ENCODE results near the gene TRERF1. TPM values are rescaled to one million over a fixed set of nuclear protein-coding genes. Genes with fewer than 3 reads are reported as not detected.

TRERF1 gene
- total and polyA plus RNA-seq, 2 of the 8 experiments (the other 6 are each of a cell fraction or from before 2014, with no cell fraction given) = 10.8 to 21.5 TPM

DNA sequence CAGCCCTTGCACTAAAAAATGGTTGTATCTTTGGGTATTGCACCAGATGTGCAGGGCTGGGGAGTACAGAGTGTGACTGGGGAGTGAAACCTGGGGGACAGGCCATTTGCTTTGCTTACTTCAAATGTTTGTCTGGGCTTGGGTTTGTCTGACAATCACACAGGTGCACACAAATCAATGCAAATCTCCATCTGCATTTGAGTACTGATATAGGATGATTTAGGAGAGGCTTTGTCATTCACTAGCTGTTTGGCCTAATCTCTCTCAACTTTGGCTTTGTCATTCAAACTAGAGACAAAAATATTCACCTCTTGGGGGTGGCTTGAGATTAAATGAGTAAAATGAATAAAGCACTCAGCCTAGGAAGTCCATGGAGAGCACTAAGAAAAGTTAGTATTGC, 274.7 kb downstream of the TRERF1 start:
- H4K91ac ChIP-seq (replicated peaks; ENCODE audit: insufficient read length, low read length) = no peak overlapping the region
- no peak overlapping the region for H2AFZ ChIP-seq (ENCODE audit: low read length)
- CTCF ChIA-PET (ENCODE audit: partially characterized antibody) = interaction anchor here (0.7 to 3.2 kb wide), 7 partner anchors 9 to 240 kb away, joined by 3 to 12 read pairs (median 3); partner anchors contain the start of gene C6orf132
- H3K36me3 ChIP-seq (ENCODE audit: control insufficient read depth in 2 of 4, insufficient read depth in 4 of 4, low read length in 3 of 4) = no peaks in the 10 kb centered on the region
- H3K56ac ChIP-seq (replicated peaks; ENCODE audit: insufficient read length, low read depth, low read length) = no peak overlapping the region
- POLR2A ChIA-PET (ENCODE audit: partially characterized antibody) = interaction anchor here (0.7 to 2.3 kb wide), 4 partner anchors 8 to 559 kb away, joined by 3 to 7 read pairs (median 3); no protein-coding TSS in a partner anchor
- TF ChIP-seq PHF8 (conservative IDR thresholded peaks at IDR 0.05; ENCODE audit: low read depth, low read length) (0 out of 2 replicates have a peak, but pooled peaks have one; percentile 6), JUND (IDR thresholded peaks at IDR 0.05; ENCODE audit: low read length) (no peak), TCF12 (IDR thresholded peaks at IDR 0.05; ENCODE audit: low read depth, low read length) (0 out of 2 replicates have a peak, but pooled peaks have one; percentile 74), SP1 (IDR thresholded peaks at IDR 0.05; ENCODE audit: low read depth, low read length) (0 out of 2 replicates have a peak, but pooled peaks have one; percentile 6), SP4 (IDR thresholded peaks at IDR 0.05; ENCODE audit: low read length) (no peak), POU5F1 (IDR thresholded peaks at IDR 0.05; ENCODE audit: low read depth, low read length) (peak; percentile 42; the same call in 1 of the 2 replicates)
- no peak overlapping the region for H2BK20ac ChIP-seq (ENCODE audit: low read length)
- no peak overlapping the region; the same call in 1 of the 2 replicates for H2BK5ac ChIP-seq (ENCODE audit: low read depth, low read length)
- H3K14ac ChIP-seq (ENCODE audit: insufficient read length) = no peak overlapping the region
- peak overlapping the region; percentile 93 to 94 for H3K4me2 ChIP-seq (ENCODE audit: insufficient read depth in 1 of 2, low read depth in 2 of 2, low read length in 2 of 2)
- H2BK15ac ChIP-seq (ENCODE audit: low read length) = no peak overlapping the region
- no peak overlapping the region for H4K5ac ChIP-seq (ENCODE audit: insufficient read length, low read depth, low read length)
- peaks cover 4% of the 10 kb centered on the region for H3K23me2 ChIP-seq (ENCODE audit: low read depth, low read length)
- H3K79me1 ChIP-seq (ENCODE audit: low read depth, low read length) = no peaks in the 10 kb centered on the region
- H2BK12ac ChIP-seq (ENCODE audit: low read depth, low read length) = no peak overlapping the region
- FAIRE-seq = no peak
- peak overlapping the region in 1 of 4 experiments; percentile 62; a peak in 4 of 8 replicates for H3K4me3 ChIP-seq (ENCODE audit: extremely low read depth in 1 of 4, insufficient read depth in 2 of 4, low read depth in 3 of 4, low read length in 4 of 4)
- no peak overlapping the region for H2AK5ac ChIP-seq (ENCODE audit: low read depth, low read length)
- no peaks in the 10 kb centered on the region; a peak in 2 of 7 replicates for H3K27me3 ChIP-seq (replicated peaks in 1 of 4; ENCODE audit: control insufficient read depth in 3 of 4, extremely low read depth in 1 of 4, insufficient read depth in 3 of 4, low read length in 3 of 4)
- H3K9ac ChIP-seq (replicated peaks in 1 of 4; ENCODE audit: extremely low read depth in 1 of 4, low read depth in 3 of 4, low read length in 3 of 4) = no peak overlapping the region
- H3K9me3 ChIP-seq (ENCODE audit: insufficient read depth in 2 of 2, low read depth in 1 of 2, low read length in 1 of 2) = no peaks in the 10 kb centered on the region
- H3K4ac ChIP-seq (replicated peaks; ENCODE audit: insufficient read length, low read depth, low read length) = no peak overlapping the region
- DNase-seq (ENCODE audit: low read depth in 1 of 2, low spot score in 2 of 2) = no peak
- no peak overlapping the region for H2BK120ac ChIP-seq (replicated peaks; ENCODE audit: low read depth, low read length)
- no peak overlapping the region for H4K8ac ChIP-seq (ENCODE audit: extremely low read depth, insufficient read depth, low read length)
- H4K20me1 ChIP-seq (replicated peaks in 1 of 2; ENCODE audit: control insufficient read depth in 1 of 2, insufficient read depth in 2 of 2, low read length in 2 of 2) = no peaks in the 10 kb centered on the region
- H3K79me2 ChIP-seq (ENCODE audit: control insufficient read depth in 1 of 2, insufficient read depth in 2 of 2, low read length in 2 of 2) = no peaks in the 10 kb centered on the region
- peaks cover 3 to 15% (median 9%) of the 10 kb centered on the region in 4 experiments for H3K4me1 ChIP-seq (replicated peaks in 1 of 4; ENCODE audit: control insufficient read depth in 3 of 4, insufficient read depth in 4 of 4, low read length in 3 of 4)
- H3K23ac ChIP-seq (ENCODE audit: insufficient read length) = no peak overlapping the region
- H3K18ac ChIP-seq (ENCODE audit: extremely low read depth, low read length) = no peak overlapping the region
- no peak overlapping the region for H3K27ac ChIP-seq (ENCODE audit: low read depth, low read length)

Measured in H1 (cell line).